ENCODE measurements around the gene MOSPD2. TPM values are rescaled to one million over a fixed set of nuclear protein-coding genes. Genes with fewer than 3 reads are reported as not detected.

The MOSPD2 gene
- polyA plus RNA-seq, 1 donor from 2014 or later = 5.6 TPM

DNA sequence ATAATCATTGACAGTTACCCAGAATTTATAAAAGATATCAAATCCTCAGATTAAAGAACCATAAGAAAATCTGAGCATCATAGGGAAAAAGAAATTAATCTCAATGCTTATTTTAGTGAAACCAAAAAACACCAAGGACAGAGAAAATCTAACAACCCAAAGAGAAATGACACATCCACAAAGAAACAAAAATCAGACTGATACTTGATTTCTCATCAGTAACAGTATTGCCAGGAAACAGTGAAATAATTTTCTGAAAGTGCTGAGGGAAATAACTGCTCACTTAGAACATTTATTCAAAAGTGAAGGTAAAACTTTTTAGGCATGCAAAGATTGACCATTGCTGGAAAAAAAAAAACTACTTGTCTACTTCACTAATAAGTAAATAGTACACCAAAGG is 10.6 kb downstream of the MOSPD2 start:
- peaks cover 1% of the 10 kb centered on the region for H3K27me3 Mint-ChIP-seq
- no peak overlapping the region for H3K27ac Mint-ChIP-seq
- H3K4me3 Mint-ChIP-seq = no peak overlapping the region

GRCh38 chrX:14884714-14885113 is 11.5 kb downstream of the MOSPD2 start:
- H3K4me3 Mint-ChIP-seq = no peak overlapping the region
- peaks cover 1% of the 10 kb centered on the region for H3K36me3 Mint-ChIP-seq
- no peaks in the 10 kb centered on the region for H3K4me1 Mint-ChIP-seq
- no peaks in the 10 kb centered on the region for H3K9me3 Mint-ChIP-seq
- peaks cover 1% of the 10 kb centered on the region for H3K27me3 Mint-ChIP-seq
- no peak overlapping the region for H3K27ac Mint-ChIP-seq

More for the DNA sequence above, 10.6 kb downstream of the MOSPD2 start:
- H3K9me3 Mint-ChIP-seq = no peaks in the 10 kb centered on the region
- H3K36me3 Mint-ChIP-seq = peaks cover 1% of the 10 kb centered on the region
- H3K4me1 Mint-ChIP-seq = no peaks in the 10 kb centered on the region

- no peak overlapping the region for H3K4me3 Mint-ChIP-seq
- peaks cover 3% of the 10 kb centered on the region for H3K36me3 Mint-ChIP-seq
- H3K27me3 Mint-ChIP-seq = peaks cover 1% of the 10 kb centered on the region
- peaks cover 0 to 3% (median 0%) of the 10 kb centered on the region in 3 donors for H3K4me1 Mint-ChIP-seq
- H3K9me3 Mint-ChIP-seq = no peaks in the 10 kb centered on the region
- H3K27ac Mint-ChIP-seq = no peak overlapping the region
Observed at GRCh38 chrX:14886252-14886651, 13.0 kb downstream of the MOSPD2 start.

DNA sequence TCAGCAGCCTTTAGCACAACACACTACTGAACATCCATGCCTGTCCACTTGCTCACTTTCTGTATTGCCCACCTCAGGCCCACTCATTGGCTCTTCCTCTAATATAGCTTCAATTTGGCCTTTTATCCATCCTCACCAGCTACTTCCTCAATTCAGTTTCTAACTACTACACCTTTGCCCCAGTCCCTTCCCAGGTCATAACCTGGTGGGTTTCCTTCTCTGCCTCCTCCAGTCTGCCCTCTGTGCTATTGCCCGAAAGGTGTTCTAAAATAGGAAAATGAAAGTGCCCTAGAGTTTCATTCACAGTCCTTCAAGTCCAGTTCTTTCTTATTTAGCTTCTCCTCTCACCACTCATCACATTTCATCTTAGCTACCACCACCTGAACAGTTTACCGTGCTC is 23.1 kb downstream of the MOSPD2 start:
- Mint-ChIP-seq H3K36me3 (peaks cover 3% of the 10 kb centered on the region), H3K4me1 (peaks cover 0 to 3% (median 0%) of the 10 kb centered on the region in 3 donors), H3K27ac (no peak overlapping the region), H3K27me3 (no peaks in the 10 kb centered on the region), H3K9me3 (no peaks in the 10 kb centered on the region), H3K4me3 (no peak overlapping the region)

DNA sequence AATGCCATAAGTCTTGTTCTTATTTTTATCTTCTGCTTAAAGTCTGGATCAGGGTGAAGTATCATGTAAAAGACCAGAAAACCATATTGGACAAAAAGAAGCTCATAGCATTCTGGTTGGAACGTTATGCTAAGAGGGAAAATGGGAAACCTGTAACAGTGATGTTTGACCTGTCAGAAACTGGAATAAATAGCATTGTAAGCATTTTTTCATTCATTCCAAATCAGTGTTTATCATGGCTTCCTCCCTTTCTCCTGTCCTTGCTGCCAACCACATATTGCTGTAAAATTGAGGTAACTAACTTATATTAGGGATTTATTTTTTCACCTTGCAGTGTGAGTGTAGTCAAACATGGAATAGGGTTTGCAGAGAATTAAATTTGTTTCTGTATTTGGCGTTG is 23.8 kb downstream of the MOSPD2 start:
- Mint-ChIP-seq H3K4me1 (peaks cover 0 to 3% (median 0%) of the 10 kb centered on the region in 3 donors), H3K27ac (no peak overlapping the region), H3K4me3 (no peak overlapping the region), H3K36me3 (peaks cover 3% of the 10 kb centered on the region), H3K9me3 (no peaks in the 10 kb centered on the region), H3K27me3 (no peaks in the 10 kb centered on the region)

DNA sequence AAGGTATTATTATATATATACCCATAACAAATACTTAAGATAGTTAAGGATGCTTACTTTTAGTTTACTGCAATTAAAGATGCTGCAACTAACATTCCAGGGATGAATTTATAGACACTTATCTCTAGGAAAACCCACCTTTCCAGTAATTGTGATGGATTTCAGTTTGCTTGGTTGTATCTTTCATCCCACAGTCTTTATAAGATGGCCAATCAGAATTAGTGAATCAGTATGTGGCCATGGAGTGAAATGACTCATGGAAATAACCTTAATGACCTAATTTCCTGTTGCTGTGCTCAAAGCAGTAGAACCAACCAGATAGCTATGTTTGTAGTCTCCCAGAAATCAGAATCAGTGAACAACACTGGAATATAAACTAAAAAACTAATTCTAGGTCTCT is 26.4 kb downstream of the MOSPD2 start:
- Mint-ChIP-seq H3K9me3 (peaks cover 0 to 8% (median 0%) of the 10 kb centered on the region in 3 donors), H3K4me1 (peaks cover 0 to 3% (median 0%) of the 10 kb centered on the region in 3 donors), H3K27me3 (peaks cover 2% of the 10 kb centered on the region), H3K36me3 (peaks cover 12% of the 10 kb centered on the region), H3K4me3 (no peak overlapping the region), H3K27ac (no peak overlapping the region)

GRCh38 chrX:14902537-14902936 is 29.3 kb downstream of the MOSPD2 start:
- Mint-ChIP-seq H3K27me3 (peaks cover 2% of the 10 kb centered on the region), H3K27ac (no peak overlapping the region), H3K36me3 (peaks cover 15% of the 10 kb centered on the region), H3K4me1 (no peaks in the 10 kb centered on the region), H3K4me3 (no peak overlapping the region), H3K9me3 (peaks cover 0 to 9% (median 6%) of the 10 kb centered on the region in 3 donors)

DNA sequence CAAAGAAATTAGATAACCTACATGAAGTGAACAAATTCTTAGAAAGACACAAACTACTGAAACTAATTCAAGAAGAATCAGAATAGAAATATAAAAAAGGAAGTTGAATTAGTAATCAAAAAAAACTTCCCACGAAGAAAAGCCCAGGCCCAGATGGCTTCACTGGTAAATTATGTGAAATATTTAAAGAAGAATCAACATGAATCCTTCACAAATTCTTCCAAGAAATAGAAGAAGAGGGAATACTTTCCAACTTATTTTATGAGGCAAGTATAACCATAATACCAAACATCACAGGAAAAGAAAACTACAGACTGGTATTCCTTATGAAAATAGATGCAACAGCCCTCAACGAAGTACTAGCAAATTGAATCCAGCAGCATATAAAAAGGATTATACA is 30.7 kb downstream of the MOSPD2 start:
- H3K27ac Mint-ChIP-seq = no peak overlapping the region
- H3K9me3 Mint-ChIP-seq = peaks cover 0 to 9% (median 6%) of the 10 kb centered on the region in 3 donors
- no peaks in the 10 kb centered on the region for H3K4me1 Mint-ChIP-seq
- H3K27me3 Mint-ChIP-seq = peaks cover 2% of the 10 kb centered on the region
- peaks cover 15% of the 10 kb centered on the region for H3K36me3 Mint-ChIP-seq
- no peak overlapping the region for H3K4me3 Mint-ChIP-seq

- H3K36me3 Mint-ChIP-seq = no peaks in the 10 kb centered on the region
- H3K4me1 Mint-ChIP-seq = peaks cover 0 to 2% (median 0%) of the 10 kb centered on the region in 3 donors
- no peak overlapping the region for H3K27ac Mint-ChIP-seq
- H3K27me3 Mint-ChIP-seq = no peaks in the 10 kb centered on the region
- no peak overlapping the region for H3K4me3 Mint-ChIP-seq
- H3K9me3 Mint-ChIP-seq = no peaks in the 10 kb centered on the region
Observed at GRCh38 chrX:14913241-14913640, 40.0 kb downstream of the MOSPD2 start.

DNA sequence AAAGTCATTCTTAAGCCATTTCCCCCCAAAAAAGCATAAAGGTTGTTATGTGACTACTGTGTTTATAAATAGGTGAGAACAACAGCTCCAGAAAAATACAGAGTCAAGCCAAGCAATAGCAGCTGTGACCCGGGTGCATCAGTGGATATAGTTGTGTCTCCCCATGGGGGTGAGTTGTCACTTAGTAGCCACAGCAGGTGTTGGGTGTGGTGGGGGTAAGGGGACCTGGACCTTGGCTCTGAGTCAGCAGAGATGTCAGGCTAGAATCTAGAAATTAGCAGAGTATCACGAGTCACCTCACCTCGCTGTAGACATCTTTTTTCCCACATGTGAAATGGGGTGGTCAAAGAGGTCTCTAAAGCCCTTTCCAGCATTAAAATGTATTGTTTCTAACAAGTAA is 42.4 kb downstream of the MOSPD2 start:
- Mint-ChIP-seq H3K27me3 (no peaks in the 10 kb centered on the region), H3K9me3 (no peaks in the 10 kb centered on the region), H3K36me3 (no peaks in the 10 kb centered on the region), H3K4me3 (no peak overlapping the region), H3K4me1 (no peaks in the 10 kb centered on the region), H3K27ac (no peak overlapping the region)

GRCh38 chrX:14916017-14916674 is 42.9 kb downstream of the MOSPD2 start:
- Mint-ChIP-seq H3K4me1 (no peaks in the 10 kb centered on the region), H3K4me3 (no peak overlapping the region), H3K36me3 (no peaks in the 10 kb centered on the region), H3K9me3 (no peaks in the 10 kb centered on the region), H3K27me3 (no peaks in the 10 kb centered on the region), H3K27ac (no peak overlapping the region)

GRCh38 chrX:14919407-14919806 is 46.2 kb downstream of the MOSPD2 start:
- Mint-ChIP-seq H3K4me1 (peaks cover 0 to 2% (median 0%) of the 10 kb centered on the region in 3 donors), H3K4me3 (no peak overlapping the region), H3K36me3 (no peaks in the 10 kb centered on the region), H3K27ac (no peak overlapping the region), H3K27me3 (no peaks in the 10 kb centered on the region), H3K9me3 (no peaks in the 10 kb centered on the region)

DNA sequence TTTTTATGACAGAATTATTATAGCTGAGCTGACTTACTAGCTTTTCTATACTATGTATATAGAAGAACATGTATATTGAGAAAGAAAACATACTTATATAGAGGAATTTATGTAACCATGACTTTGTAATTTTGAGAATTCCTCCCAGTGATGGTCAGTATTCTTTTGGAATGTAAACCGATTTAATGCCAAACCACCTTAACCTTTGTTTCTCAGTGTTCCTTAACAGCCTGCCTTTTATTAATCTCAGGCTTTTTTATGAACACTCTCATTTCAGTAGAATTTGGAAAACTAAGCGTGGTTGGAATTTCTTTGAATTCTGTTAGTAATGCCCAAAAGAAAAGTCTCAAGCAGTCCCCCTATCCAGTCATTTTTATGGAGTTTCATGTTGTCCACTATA is 47.0 kb downstream of the MOSPD2 start:
- H3K4me1 Mint-ChIP-seq = peaks cover 0 to 2% (median 0%) of the 10 kb centered on the region in 3 donors
- no peak overlapping the region for H3K4me3 Mint-ChIP-seq
- H3K36me3 Mint-ChIP-seq = no peaks in the 10 kb centered on the region
- peak overlapping the region in 1 of 3 donors; percentile 25 for H3K27ac Mint-ChIP-seq
- no peaks in the 10 kb centered on the region for H3K27me3 Mint-ChIP-seq
- no peaks in the 10 kb centered on the region for H3K9me3 Mint-ChIP-seq

DNA sequence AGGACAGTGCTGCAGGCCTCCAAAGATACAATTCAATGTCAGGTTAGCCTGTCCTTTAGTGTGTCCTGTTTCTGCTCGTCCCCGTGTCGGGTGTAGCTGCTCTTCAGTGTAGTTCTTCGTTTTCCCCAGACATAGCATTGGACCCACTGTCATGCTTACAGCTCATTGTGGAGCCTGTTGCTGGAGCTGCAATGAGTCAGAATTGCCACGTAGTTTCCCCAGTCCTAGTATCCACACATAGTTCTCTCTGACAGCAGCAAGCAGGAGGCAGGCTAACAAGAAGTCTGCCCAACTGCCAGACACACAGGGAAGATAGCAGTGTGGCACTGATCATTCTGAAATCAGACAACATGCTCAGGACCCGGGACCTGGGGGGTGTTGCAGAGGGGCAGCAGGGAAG is 49.2 kb downstream of the MOSPD2 start:
- Mint-ChIP-seq H3K4me1 (peaks cover 0 to 2% (median 0%) of the 10 kb centered on the region in 3 donors), H3K36me3 (no peaks in the 10 kb centered on the region), H3K27me3 (no peaks in the 10 kb centered on the region), H3K4me3 (no peak overlapping the region), H3K9me3 (no peaks in the 10 kb centered on the region), H3K27ac (peak overlapping the region in 1 of 3 donors; percentile 3)

DNA sequence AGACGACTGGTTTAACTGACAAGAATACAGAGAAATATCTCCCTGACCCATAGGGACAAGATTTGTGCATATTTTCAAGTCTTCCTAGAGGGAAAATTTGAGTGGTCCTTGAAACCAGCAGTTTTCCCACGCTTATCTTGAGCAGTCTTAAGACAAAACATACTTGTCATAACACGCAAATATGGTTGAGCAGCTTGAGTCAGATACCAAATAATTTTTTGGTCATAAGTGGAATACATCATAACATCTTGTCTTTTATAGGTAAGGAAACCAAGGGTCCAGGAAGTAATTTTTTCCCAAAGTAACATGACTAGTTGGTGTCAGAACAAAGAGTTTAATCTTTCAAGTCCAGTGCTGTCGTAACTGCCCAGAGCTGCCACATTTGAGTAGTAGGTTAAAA is 50.5 kb downstream of the MOSPD2 start:
- Mint-ChIP-seq H3K27ac (no peak overlapping the region), H3K27me3 (no peaks in the 10 kb centered on the region), H3K4me3 (no peak overlapping the region), H3K9me3 (no peaks in the 10 kb centered on the region), H3K4me1 (peaks cover 0 to 2% (median 0%) of the 10 kb centered on the region in 3 donors), H3K36me3 (no peaks in the 10 kb centered on the region)

DNA sequence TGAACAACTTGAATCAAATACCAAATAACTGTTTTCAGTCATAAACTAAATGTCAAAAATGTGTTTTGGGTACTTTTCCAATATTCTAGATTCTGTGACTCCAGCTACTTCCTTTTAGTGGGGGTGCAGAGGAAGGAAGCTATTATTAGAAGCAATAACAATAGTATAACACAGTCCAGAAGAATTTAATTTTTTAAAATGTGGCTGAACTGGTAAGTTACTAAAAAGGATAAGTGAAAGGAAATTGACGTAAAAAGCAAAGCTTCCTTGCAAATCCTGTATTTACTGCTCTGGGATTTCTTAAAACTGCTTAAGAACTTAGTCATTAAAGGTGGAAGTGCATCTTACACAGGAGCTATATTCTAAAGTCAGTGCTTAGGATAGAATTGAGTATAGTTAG is 53.2 kb downstream of the MOSPD2 start:
- Mint-ChIP-seq H3K27me3 (no peaks in the 10 kb centered on the region), H3K36me3 (no peaks in the 10 kb centered on the region), H3K27ac (no peak overlapping the region), H3K4me1 (peaks cover 0 to 2% (median 0%) of the 10 kb centered on the region in 3 donors), H3K4me3 (no peak overlapping the region), H3K9me3 (peaks cover 0 to 1% (median 0%) of the 10 kb centered on the region in 3 donors)

Data from IgD-negative memory B cell (primary cell).